GM23338 (cell line): ENCODE results near the gene UNC80. TPM values are rescaled to one million over a fixed set of nuclear protein-coding genes. Genes with fewer than 3 reads are reported as not detected.

Source experiments
- ATAC-seq: fragments of 200-7000 bp; cut with Tn5 transposase; 3 replicates; pipeline ENCODE4 v1.9.1; 2020
- DNase-seq: peaks from one replicate; pipeline ENCODE4 v3.0.0-alpha.2; 2015; ENCODE audit warnings: low spot score
- H2AFZ ChIP-seq: fragments of 200-600 bp; sonication (generic); 2 replicates; pipeline ENCODE4 v1.8.0; 2016; ENCODE audit warnings: antibody characterized with exemption, mild to moderate bottlenecking, moderate library complexity
- H3F3A ChIP-seq: fragments of 200-600 bp; sonication (generic); replicated peaks from 2 replicates; pipeline ENCODE4 v1.8.0; 2017; ENCODE audit warnings: antibody characterized with exemption, mixed run types, low read depth
- H3K27ac ChIP-seq: fragments of 200-600 bp; sonication (generic); 2 replicates; pipeline ENCODE4 v1.6.1; 2016; ENCODE audit warnings: low read depth
- H3K27me3 ChIP-seq: fragments of 200-600 bp; sonication (generic); 2 replicates; pipeline ENCODE4 v1.8.0; 2016; ENCODE audit warnings: mild to moderate bottlenecking, mixed run types, moderate library complexity; ENCODE audit not compliant: insufficient read depth
- H3K36me3 ChIP-seq: fragments of 200-600 bp; sonication (generic); 2 replicates; pipeline ENCODE4 v1.8.0; 2016; ENCODE audit warnings: mild to moderate bottlenecking; ENCODE audit not compliant: insufficient read depth
- H3K4me1 ChIP-seq: fragments of 200-600 bp; sonication (generic); 2 replicates; pipeline ENCODE4 v1.8.0; 2016; ENCODE audit warnings: mild to moderate bottlenecking, moderate library complexity; ENCODE audit not compliant: insufficient read depth
- H3K4me2 ChIP-seq: fragments of 200-600 bp; sonication (generic); 2 replicates; pipeline ENCODE4 v1.7.1; 2017; ENCODE audit warnings: mixed run types
- H3K4me3 ChIP-seq: fragments of 200-600 bp; sonication (generic); 2 replicates; pipeline ENCODE4 v1.6.1; 2016; ENCODE audit warnings: mixed run types
- H3K79me2 ChIP-seq: fragments of 200-600 bp; sonication (generic); replicated peaks from 2 replicates; pipeline ENCODE4 v1.8.0; 2017; ENCODE audit warnings: mild to moderate bottlenecking; ENCODE audit not compliant: insufficient read depth
- H3K9me2 ChIP-seq: fragments of 200-600 bp; sonication (generic); 2 replicates; pipeline ENCODE4 v1.8.0; 2017; ENCODE audit not compliant: insufficient read depth
- H4K20me1 ChIP-seq: fragments of 200-600 bp; sonication (generic); replicated peaks from 2 replicates; pipeline ENCODE4 v1.8.0; 2017; ENCODE audit warnings: mild to moderate bottlenecking; ENCODE audit not compliant: insufficient read depth
- H3K27ac Mint-ChIP-seq: 2 replicates; pipeline ENCODE4 v1.8.0; 2020; ENCODE audit warnings: inconsistent platforms, mild to moderate bottlenecking, moderate library complexity, mixed read lengths
- H3K27me3 Mint-ChIP-seq: 3 replicates; pipeline ENCODE4 v1.8.0; 2022; ENCODE audit warnings: low read depth, mild to moderate bottlenecking, moderate library complexity, mixed read lengths, inconsistent platforms; ENCODE audit not compliant: insufficient read depth, poor library complexity
- H3K36me3 Mint-ChIP-seq: 3 replicates; pipeline ENCODE4 v1.8.0; 2021; ENCODE audit warnings: low read depth, mild to moderate bottlenecking, inconsistent platforms, moderate library complexity, mixed read lengths
- H3K4me1 Mint-ChIP-seq: 3 replicates; pipeline ENCODE4 v1.8.0; 2020; ENCODE audit warnings: mild to moderate bottlenecking, inconsistent platforms, mixed read lengths
- H3K4me3 Mint-ChIP-seq: 3 replicates; pipeline ENCODE4 v1.8.0; 2021; ENCODE audit warnings: moderate library complexity, mild to moderate bottlenecking, inconsistent platforms, mixed read lengths
- H3K9me3 Mint-ChIP-seq: 3 replicates; pipeline ENCODE4 v1.8.0; 2020; ENCODE audit warnings: moderate library complexity, mild to moderate bottlenecking, inconsistent platforms, mixed read lengths
- CREB1 ChIP-seq: fragments of 250-450 bp; sonication (Bioruptor Pico); IDR thresholded peaks from 2 replicates; pipeline ENCODE4 v1.5.0; 2020; ENCODE audit warnings: low read depth, mild to moderate bottlenecking, moderate library complexity
- EZH2 ChIP-seq: fragments of 200-600 bp; sonication (generic); IDR thresholded peaks from one replicate; pipeline ENCODE4 v1.8.0; 2017; ENCODE audit warnings: antibody characterized with exemption, mild to moderate bottlenecking, low read depth; ENCODE audit not compliant: unreplicated experiment
- EZH2phosphoT487 ChIP-seq: fragments of 200-600 bp; sonication (generic); IDR thresholded peaks from one replicate; pipeline ENCODE4 v1.8.1; 2018; ENCODE audit warnings: antibody characterized with exemption; ENCODE audit not compliant: unreplicated experiment
- JUNB ChIP-seq: IDR thresholded peaks from one replicate; pipeline ENCODE4 v1.6.1; 2016; ENCODE audit warnings: antibody characterized with exemption; ENCODE audit not compliant: unreplicated experiment
- NANOG ChIP-seq: IDR thresholded peaks from 2 replicates; pipeline ENCODE4 v1.6.1; 2016; ENCODE audit warnings: antibody characterized with exemption, borderline replicate concordance
- POLR2AphosphoS5 ChIP-seq: IDR thresholded peaks from 2 replicates; pipeline ENCODE4 v1.6.1; 2016; ENCODE audit warnings: antibody characterized with exemption, low read depth
- STAT1 ChIP-seq: IDR thresholded peaks from one replicate; pipeline ENCODE4 v1.6.1; 2016; ENCODE audit warnings: antibody characterized with exemption; ENCODE audit not compliant: unreplicated experiment
- ZNF114 ChIP-seq: fragments of 250-450 bp; sonication (Bioruptor Pico); IDR thresholded peaks from 2 replicates; pipeline ENCODE4 v1.5.0; 2020; ENCODE audit warnings: mild to moderate bottlenecking, moderate library complexity
- ZNF331 ChIP-seq: fragments of 250-450 bp; sonication (Bioruptor Pico); IDR thresholded peaks from 2 replicates; pipeline ENCODE4 v1.5.0; 2020; ENCODE audit warnings: low read depth, mild to moderate bottlenecking, moderate library complexity
- polyA plus RNA-seq: library from polyadenylated mRNA; unstranded; fragments of >200 nt; fragmentation: Nextera tagmentation; extraction: Ambion mirVana; gene quantifications from 2 replicates; pipeline ENCODE4 v1.2.1, GENCODE V29; 2016
- total RNA-seq: library from RNA; depleted of rRNA; stranded (reverse); fragments of >200 nt; shearing (Covaris generic); gene quantifications from 2 replicates; pipeline ENCODE4 v1.2.3, GENCODE V29; 2014
- TF ChIP-seq, protein P1 (sequence below): IDR thresholded peaks from 2 replicates; pipeline ENCODE4 v1.6.1; 2016; ENCODE audit warnings: antibody characterized with exemption
- TF ChIP-seq, protein P2 (sequence below): fragments of 250-450 bp; sonication (Bioruptor Pico); IDR thresholded peaks from 2 replicates; pipeline ENCODE4 v1.5.0; 2020; ENCODE audit warnings: mild to moderate bottlenecking, moderate library complexity
- TF ChIP-seq, protein P3 (sequence below): IDR thresholded peaks from one replicate; pipeline ENCODE4 v1.6.1; 2018; ENCODE audit warnings: antibody characterized with exemption; ENCODE audit not compliant: unreplicated experiment
- TF ChIP-seq, protein P4 (sequence below), 2 experiments: fragments of 200-600 bp in 1 of 2; sonication (generic) in 1 of 2; conservative IDR thresholded peaks; 2 replicates each; pipeline versions ENCODE4 v1.5.1 to v1.6.1; 2016 to 2017; ENCODE audit warnings: antibody characterized with exemption in 2 of 2, low read depth in 2 of 2, mild to moderate bottlenecking in 2 of 2, moderate library complexity in 1 of 2

UNC80 gene
- total and polyA plus RNA-seq, 2 experiments from 2014 or later, result 0.11 to 1.5 TPM

DNA sequence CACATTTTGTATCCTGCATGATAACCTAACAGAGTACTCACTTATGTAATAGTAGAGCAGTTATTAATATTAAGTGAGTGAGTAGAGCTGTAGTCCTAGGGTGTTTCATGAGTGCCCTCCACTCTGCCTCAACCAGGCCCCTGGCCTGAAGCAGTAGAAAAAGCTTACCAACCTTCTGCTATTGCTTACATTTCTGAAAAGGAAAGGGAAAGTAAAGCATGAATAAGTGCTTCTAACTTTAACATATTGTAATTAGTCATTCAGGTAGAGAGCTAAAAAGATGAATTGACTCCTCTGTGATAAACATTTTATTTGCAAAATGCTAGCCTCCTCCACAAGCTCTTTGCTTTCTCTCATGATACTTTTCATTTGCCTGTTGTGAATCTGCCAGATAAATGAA lies 136.1 kb downstream of the UNC80 start:
- H3K27me3 Mint-ChIP-seq, result no peaks in the 10 kb centered on the region
- Histone ChIP-seq H2AFZ (no peak overlapping the region), H3K4me3 (no peak overlapping the region), H3K4me2 (no peak overlapping the region), H3K36me3 (no peaks in the 10 kb centered on the region; the same call in 1 of the 2 replicates), H3K27ac (no peak overlapping the region), H3K27me3 (no peaks in the 10 kb centered on the region), H3K9me2 (peaks cover 9% of the 10 kb centered on the region; the same call in 1 of the 2 replicates), H3K79me2 (no peaks in the 10 kb centered on the region), H3F3A (no peaks in the 10 kb centered on the region), H3K4me1 (no peaks in the 10 kb centered on the region), H4K20me1 (no peaks in the 10 kb centered on the region)
- TF ChIP-seq JUNB, result no peak
- TF ChIP-seq ZNF331 (CRISPR knock-in tag), result no peak
- TF ChIP-seq, protein P1, sequence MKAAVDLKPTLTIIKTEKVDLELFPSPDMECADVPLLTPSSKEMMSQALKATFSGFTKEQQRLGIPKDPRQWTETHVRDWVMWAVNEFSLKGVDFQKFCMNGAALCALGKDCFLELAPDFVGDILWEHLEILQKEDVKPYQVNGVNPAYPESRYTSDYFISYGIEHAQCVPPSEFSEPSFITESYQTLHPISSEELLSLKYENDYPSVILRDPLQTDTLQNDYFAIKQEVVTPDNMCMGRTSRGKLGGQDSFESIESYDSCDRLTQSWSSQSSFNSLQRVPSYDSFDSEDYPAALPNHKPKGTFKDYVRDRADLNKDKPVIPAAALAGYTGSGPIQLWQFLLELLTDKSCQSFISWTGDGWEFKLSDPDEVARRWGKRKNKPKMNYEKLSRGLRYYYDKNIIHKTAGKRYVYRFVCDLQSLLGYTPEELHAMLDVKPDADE, result no peak
- TF ChIP-seq, protein P2, sequence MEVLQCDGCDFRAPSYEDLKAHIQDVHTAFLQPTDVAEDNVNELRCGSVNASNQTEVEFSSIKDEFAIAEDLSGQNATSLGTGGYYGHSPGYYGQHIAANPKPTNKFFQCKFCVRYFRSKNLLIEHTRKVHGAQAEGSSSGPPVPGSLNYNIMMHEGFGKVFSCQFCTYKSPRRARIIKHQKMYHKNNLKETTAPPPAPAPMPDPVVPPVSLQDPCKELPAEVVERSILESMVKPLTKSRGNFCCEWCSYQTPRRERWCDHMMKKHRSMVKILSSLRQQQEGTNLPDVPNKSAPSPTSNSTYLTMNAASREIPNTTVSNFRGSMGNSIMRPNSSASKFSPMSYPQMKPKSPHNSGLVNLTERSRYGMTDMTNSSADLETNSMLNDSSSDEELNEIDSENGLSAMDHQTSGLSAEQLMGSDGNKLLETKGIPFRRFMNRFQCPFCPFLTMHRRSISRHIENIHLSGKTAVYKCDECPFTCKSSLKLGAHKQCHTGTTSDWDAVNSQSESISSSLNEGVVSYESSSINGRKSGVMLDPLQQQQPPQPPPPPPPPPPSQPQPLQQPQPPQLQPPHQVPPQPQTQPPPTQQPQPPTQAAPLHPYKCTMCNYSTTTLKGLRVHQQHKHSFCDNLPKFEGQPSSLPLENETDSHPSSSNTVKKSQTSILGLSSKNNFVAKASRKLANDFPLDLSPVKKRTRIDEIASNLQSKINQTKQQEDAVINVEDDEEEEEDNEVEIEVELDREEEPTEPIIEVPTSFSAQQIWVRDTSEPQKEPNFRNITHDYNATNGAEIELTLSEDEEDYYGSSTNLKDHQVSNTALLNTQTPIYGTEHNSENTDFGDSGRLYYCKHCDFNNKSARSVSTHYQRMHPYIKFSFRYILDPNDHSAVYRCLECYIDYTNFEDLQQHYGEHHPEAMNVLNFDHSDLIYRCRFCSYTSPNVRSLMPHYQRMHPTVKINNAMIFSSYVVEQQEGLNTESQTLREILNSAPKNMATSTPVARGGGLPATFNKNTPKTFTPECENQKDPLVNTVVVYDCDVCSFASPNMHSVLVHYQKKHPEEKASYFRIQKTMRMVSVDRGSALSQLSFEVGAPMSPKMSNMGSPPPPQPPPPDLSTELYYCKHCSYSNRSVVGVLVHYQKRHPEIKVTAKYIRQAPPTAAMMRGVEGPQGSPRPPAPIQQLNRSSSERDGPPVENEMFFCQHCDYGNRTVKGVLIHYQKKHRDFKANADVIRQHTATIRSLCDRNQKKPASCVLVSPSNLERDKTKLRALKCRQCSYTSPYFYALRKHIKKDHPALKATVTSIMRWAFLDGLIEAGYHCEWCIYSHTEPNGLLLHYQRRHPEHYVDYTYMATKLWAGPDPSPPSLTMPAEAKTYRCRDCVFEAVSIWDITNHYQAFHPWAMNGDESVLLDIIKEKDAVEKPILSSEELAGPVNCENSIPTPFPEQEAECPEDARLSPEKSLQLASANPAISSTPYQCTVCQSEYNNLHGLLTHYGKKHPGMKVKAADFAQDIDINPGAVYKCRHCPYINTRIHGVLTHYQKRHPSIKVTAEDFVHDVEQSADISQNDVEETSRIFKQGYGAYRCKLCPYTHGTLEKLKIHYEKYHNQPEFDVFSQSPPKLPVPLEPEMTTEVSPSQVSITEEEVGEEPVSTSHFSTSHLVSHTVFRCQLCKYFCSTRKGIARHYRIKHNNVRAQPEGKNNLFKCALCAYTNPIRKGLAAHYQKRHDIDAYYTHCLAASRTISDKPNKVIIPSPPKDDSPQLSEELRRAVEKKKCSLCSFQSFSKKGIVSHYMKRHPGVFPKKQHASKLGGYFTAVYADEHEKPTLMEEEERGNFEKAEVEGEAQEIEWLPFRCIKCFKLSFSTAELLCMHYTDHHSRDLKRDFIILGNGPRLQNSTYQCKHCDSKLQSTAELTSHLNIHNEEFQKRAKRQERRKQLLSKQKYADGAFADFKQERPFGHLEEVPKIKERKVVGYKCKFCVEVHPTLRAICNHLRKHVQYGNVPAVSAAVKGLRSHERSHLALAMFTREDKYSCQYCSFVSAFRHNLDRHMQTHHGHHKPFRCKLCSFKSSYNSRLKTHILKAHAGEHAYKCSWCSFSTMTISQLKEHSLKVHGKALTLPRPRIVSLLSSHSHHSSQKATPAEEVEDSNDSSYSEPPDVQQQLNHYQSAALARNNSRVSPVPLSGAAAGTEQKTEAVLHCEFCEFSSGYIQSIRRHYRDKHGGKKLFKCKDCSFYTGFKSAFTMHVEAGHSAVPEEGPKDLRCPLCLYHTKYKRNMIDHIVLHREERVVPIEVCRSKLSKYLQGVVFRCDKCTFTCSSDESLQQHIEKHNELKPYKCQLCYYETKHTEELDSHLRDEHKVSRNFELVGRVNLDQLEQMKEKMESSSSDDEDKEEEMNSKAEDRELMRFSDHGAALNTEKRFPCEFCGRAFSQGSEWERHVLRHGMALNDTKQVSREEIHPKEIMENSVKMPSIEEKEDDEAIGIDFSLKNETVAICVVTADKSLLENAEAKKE (CRISPR knock-in tag), result no peak
- TF ChIP-seq POLR2AphosphoS5, result no peak
- TF ChIP-seq, protein P3, sequence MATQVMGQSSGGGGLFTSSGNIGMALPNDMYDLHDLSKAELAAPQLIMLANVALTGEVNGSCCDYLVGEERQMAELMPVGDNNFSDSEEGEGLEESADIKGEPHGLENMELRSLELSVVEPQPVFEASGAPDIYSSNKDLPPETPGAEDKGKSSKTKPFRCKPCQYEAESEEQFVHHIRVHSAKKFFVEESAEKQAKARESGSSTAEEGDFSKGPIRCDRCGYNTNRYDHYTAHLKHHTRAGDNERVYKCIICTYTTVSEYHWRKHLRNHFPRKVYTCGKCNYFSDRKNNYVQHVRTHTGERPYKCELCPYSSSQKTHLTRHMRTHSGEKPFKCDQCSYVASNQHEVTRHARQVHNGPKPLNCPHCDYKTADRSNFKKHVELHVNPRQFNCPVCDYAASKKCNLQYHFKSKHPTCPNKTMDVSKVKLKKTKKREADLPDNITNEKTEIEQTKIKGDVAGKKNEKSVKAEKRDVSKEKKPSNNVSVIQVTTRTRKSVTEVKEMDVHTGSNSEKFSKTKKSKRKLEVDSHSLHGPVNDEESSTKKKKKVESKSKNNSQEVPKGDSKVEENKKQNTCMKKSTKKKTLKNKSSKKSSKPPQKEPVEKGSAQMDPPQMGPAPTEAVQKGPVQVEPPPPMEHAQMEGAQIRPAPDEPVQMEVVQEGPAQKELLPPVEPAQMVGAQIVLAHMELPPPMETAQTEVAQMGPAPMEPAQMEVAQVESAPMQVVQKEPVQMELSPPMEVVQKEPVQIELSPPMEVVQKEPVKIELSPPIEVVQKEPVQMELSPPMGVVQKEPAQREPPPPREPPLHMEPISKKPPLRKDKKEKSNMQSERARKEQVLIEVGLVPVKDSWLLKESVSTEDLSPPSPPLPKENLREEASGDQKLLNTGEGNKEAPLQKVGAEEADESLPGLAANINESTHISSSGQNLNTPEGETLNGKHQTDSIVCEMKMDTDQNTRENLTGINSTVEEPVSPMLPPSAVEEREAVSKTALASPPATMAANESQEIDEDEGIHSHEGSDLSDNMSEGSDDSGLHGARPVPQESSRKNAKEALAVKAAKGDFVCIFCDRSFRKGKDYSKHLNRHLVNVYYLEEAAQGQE, result no peak
- no peak for TF ChIP-seq STAT1
- TF ChIP-seq ZNF114 (CRISPR knock-in tag), result no peak
- TF ChIP-seq EZH2, result no peak
- TF ChIP-seq, protein P4, sequence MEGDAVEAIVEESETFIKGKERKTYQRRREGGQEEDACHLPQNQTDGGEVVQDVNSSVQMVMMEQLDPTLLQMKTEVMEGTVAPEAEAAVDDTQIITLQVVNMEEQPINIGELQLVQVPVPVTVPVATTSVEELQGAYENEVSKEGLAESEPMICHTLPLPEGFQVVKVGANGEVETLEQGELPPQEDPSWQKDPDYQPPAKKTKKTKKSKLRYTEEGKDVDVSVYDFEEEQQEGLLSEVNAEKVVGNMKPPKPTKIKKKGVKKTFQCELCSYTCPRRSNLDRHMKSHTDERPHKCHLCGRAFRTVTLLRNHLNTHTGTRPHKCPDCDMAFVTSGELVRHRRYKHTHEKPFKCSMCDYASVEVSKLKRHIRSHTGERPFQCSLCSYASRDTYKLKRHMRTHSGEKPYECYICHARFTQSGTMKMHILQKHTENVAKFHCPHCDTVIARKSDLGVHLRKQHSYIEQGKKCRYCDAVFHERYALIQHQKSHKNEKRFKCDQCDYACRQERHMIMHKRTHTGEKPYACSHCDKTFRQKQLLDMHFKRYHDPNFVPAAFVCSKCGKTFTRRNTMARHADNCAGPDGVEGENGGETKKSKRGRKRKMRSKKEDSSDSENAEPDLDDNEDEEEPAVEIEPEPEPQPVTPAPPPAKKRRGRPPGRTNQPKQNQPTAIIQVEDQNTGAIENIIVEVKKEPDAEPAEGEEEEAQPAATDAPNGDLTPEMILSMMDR (conservative IDR thresholded peaks at IDR 0.05; ENCODE audit: low read depth in 2 of 2), result no peak
- TF ChIP-seq NANOG, result no peak
- no peak for TF ChIP-seq CREB1 (CRISPR knock-in tag)
- no peak for TF ChIP-seq EZH2phosphoT487
- ATAC-seq, result no peak
- no peaks in the 10 kb centered on the region for H3K36me3 Mint-ChIP-seq
- DNase-seq, result no peak
- no peaks in the 10 kb centered on the region; the same call in 2 of the 3 replicates for H3K9me3 Mint-ChIP-seq
- no peak overlapping the region for H3K4me3 Mint-ChIP-seq
- H3K4me1 Mint-ChIP-seq, result no peaks in the 10 kb centered on the region
- no peak overlapping the region for H3K27ac Mint-ChIP-seq
